Kidney (tissue), 14 donors: Measurements from ENCODE around the gene ARHGEF3. TPM values are rescaled to one million over a fixed set of nuclear protein-coding genes. Genes with fewer than 3 reads are reported as not detected.
A peak's percentile ranks its signal among the peaks of the same experiment; 100 is the strongest.

ENCODE experiments used
- DNase-seq, 5 donors: peaks; one replicate each; pipeline ENCODE4 v3.0.0-alpha.2; 2013 to 2020
- FAIRE-seq: peaks from 2 replicates; lab custom pipeline; 2012; peaks lifted over from hg19 to GRCh38; lab: Jason Lieb, UNC
- H3K27ac ChIP-seq, 2 donors: one replicate each; pipeline ENCODE4 v1.7.0; 2013; ENCODE audit warnings: low read depth in 2 of 2, low read length in 2 of 2, inconsistent platforms in 1 of 2
- H3K27me3 ChIP-seq: one replicate; pipeline ENCODE4 v1.7.1; 2013; ENCODE audit warnings: low read length, inconsistent platforms; ENCODE audit not compliant: control insufficient read depth, insufficient read depth
- H3K36me3 ChIP-seq, 3 donors: one replicate each; pipeline versions ENCODE4 v1.7.0 to v1.7.1; 2013; ENCODE audit warnings: low read length in 3 of 3, control low read depth in 1 of 3, inconsistent platforms in 1 of 3; ENCODE audit not compliant: insufficient read depth in 3 of 3, control insufficient read depth in 2 of 3
- H3K4me1 ChIP-seq, 3 donors: one replicate each; pipeline versions ENCODE4 v1.7.0 to v1.7.1; 2013; ENCODE audit warnings: low read length in 3 of 3, inconsistent platforms in 1 of 3, low read depth in 1 of 3; ENCODE audit not compliant: control insufficient read depth in 2 of 3, insufficient read depth in 2 of 3
- H3K4me3 ChIP-seq, 3 donors: one replicate each; pipeline versions ENCODE4 v1.7.0 to v1.8.1; 2013; ENCODE audit warnings: low read length in 3 of 3, control low read depth in 1 of 3, inconsistent platforms in 1 of 3
- H3K9ac ChIP-seq, 3 donors: one replicate each; pipeline versions ENCODE4 v1.7.0 to v1.7.1; 2013; ENCODE audit warnings: low read length in 3 of 3, control low read depth in 1 of 3, inconsistent platforms in 1 of 3
- H3K9me3 ChIP-seq, 3 donors: one replicate each; pipeline versions ENCODE4 v1.7.0 to v1.7.1; 2013; ENCODE audit warnings: low read length in 3 of 3, control low read depth in 1 of 3, inconsistent platforms in 1 of 3; ENCODE audit not compliant: control insufficient read depth in 2 of 3, insufficient read depth in 1 of 3
- CTCF ChIP-seq: IDR thresholded peaks from 3 replicates; pipeline ENCODE4 v1.5.1; 2012; ENCODE audit warnings: mild to moderate bottlenecking, moderate library complexity, borderline replicate concordance; ENCODE audit not compliant: insufficient read depth; ENCODE audit errors: extremely low read depth
- intact Hi-C: fragments of 100-400 bp; cut with DNase I; formaldehyde crosslinking; loops from one replicate; pipeline ENCODE4 v1.11.1; 2022
- polyA plus RNA-seq: library from polyadenylated mRNA; stranded (reverse); fragments of 350-450 nt; fragmentation: Illumina TruSeq; extraction: RNeasy Lipid Tissue Mini Kit (QIAGEN cat#74804); gene quantifications from one replicate; pipeline ENCODE4 v1.2.3, GENCODE V29; 2014; ENCODE audit warnings: low read depth, low replicate concordance; ENCODE audit not compliant: insufficient read depth
- total RNA-seq: library from RNA; stranded (reverse); fragmentation: NEBNext Ultra II Directional; extraction: Animal tissue kit (Norgen Biotek cat#: 25700); gene quantifications from one replicate; pipeline ENCODE4 v1.2.1, GENCODE V29; 2021
- donor health status: control.
- donor health status: control.
- donor health status: control.
- donor health status: control.
- donor health status: control.
- donor health status: DM: yes; HTN: yes; CAD: no.
- donor health status: Normal renal cell carcinoma (clear cell type).

The ARHGEF3 gene
- total and polyA plus RNA-seq, 2 donors from 2014 or later, result 25.8 to 56.3 TPM

GRCh38 chr3:56684029-56684428 is 117.7 kb downstream of the ARHGEF3 start:
- no peak overlapping the region for H3K4me3 ChIP-seq
- no peaks in the 10 kb centered on the region for H3K27me3 ChIP-seq
- peaks cover 3 to 16% (median 4%) of the 10 kb centered on the region in 3 donors for H3K4me1 ChIP-seq
- intact Hi-C loops, result no loop called here
- no peak overlapping the region for H3K9ac ChIP-seq
- H3K9me3 ChIP-seq, result peaks cover 0 to 3% (median 0%) of the 10 kb centered on the region in 3 donors
- no peaks in the 10 kb centered on the region for H3K36me3 ChIP-seq
- H3K27ac ChIP-seq, result no peak overlapping the region
- TF ChIP-seq CTCF, result no peak
- DNase-seq (no peak), FAIRE-seq (no peak)

GRCh38 chr3:56683122-56683817 is 118.5 kb downstream of the ARHGEF3 start, which contains the start of gene TASOR:
Gene TASOR, minus strand, starts transcription at chr3:56683265. Its CDS starts 259 bp downstream, at chr3:56683006.
- H3K4me3 ChIP-seq, result peak within 1 kb of the TSS; percentile 78 to 89 (median 85)
- peak within 1 kb of the TSS; percentile 97 to 98 for H3K27ac ChIP-seq
- no peaks in the 10 kb centered on the region for H3K36me3 ChIP-seq
- H3K9ac ChIP-seq, result peak within 1 kb of the TSS; percentile 66 to 95 (median 93)
- intact Hi-C loops, result no loop called here
- DNase-seq, result peak; percentile 84 to 95 (median 92)
- H3K4me1 ChIP-seq, result peaks cover 3 to 16% (median 4%) of the 10 kb centered on the region in 3 donors
- FAIRE-seq, result no peak
- H3K9me3 ChIP-seq, result peaks cover 0 to 3% (median 0%) of the 10 kb centered on the region in 3 donors
- TF ChIP-seq CTCF, result no peak
- no peaks in the 10 kb centered on the region for H3K27me3 ChIP-seq

GRCh38 chr3:56682462-56683121 is 119.2 kb downstream of the ARHGEF3 start:
- H3K9me3 ChIP-seq, result peaks cover 0 to 3% (median 0%) of the 10 kb centered on the region in 3 donors
- H3K27me3 ChIP-seq, result no peaks in the 10 kb centered on the region
- no peak for TF ChIP-seq CTCF
- peak overlapping the region; percentile 78 to 89 (median 85) for H3K4me3 ChIP-seq
- DNase-seq (peak; percentile 81 to 93 (median 89)), FAIRE-seq (no peak)
- H3K36me3 ChIP-seq, result no peaks in the 10 kb centered on the region
- H3K27ac ChIP-seq, result peak overlapping the region; percentile 97 to 98
- peaks cover 3 to 16% (median 4%) of the 10 kb centered on the region in 3 donors for H3K4me1 ChIP-seq
- peak overlapping the region; percentile 66 to 95 (median 93) for H3K9ac ChIP-seq
- intact Hi-C loops, result no loop called here
